AG20443 (cell line): ENCODE measurements around the gene OPHN1.
A peak's percentile ranks its signal among the peaks of the same experiment; 100 is the strongest.
"Not testable (repeated sequence)": the region's sequence is repeated elsewhere in the genome, so short reads cannot be mapped to it uniquely, and the experiment has no call there.

Experiments used
- DNase-seq: peaks from one replicate; pipeline ENCODE4 v3.0.0; 2012; ENCODE audit warnings: low spot score, mixed read lengths

OPHN1 gene

GRCh38 chrX:68355629-68355920 is 77.7 kb downstream of the OPHN1 start:
- DNase-seq = no peak

GRCh38 chrX:68354879-68355628 is 78.2 kb downstream of the OPHN1 start:
- no peak for DNase-seq

DNA sequence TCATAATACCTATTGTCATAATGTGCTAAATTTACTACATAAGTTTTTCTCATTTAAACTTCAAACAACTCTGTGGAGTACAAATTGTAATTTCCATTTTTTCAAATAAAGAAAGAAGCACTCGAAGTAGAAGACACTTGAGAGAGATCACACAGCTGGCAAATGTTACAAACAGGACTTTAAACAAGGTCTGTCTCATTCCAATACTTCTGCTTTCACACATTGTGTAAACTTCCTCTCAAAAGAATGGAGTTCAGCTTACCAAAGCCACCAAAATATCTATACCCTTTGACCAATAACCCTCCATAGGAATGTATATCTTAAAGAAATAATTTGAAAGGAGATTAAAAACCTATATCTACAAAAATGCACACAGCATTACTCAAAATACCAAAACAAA is 88.3 kb downstream of the OPHN1 start:
- no peak for DNase-seq

- DNase-seq = no peak
Measured at GRCh38 chrX:68343551-68343950, 89.7 kb downstream of the OPHN1 start.

DNA sequence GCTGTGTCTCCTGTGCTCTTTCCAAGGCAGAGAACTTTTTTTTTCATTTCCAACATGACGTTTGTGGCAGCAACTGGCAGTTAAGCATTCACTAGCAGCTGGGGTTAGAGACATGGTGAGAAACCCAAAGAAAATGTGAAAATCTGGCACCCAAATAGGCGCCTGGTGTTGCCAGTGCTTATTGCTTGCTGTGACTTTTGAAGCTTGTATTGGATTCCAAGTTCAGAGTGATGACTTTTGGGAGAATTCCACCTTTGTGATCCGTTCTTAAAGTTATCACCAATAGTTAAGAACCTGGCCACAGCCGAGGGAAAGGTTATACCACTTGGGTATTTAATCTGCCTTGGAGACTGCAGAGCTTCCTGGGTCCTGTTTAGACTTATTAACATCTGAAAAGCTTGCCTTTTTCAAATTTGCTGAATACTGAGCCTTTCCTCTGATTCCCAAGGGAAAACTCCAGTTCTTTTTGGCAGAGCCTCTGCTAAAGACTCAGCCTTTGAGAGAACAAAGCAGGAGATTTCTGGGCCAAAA is 101.0 kb downstream of the OPHN1 start:
- peak; percentile 12 for DNase-seq

GRCh38 chrX:68326841-68327240 is 106.5 kb downstream of the OPHN1 start:
- not testable (repeated sequence) for DNase-seq

- DNase-seq = peak; percentile 17
Measured at GRCh38 chrX:68307769-68308168, 125.5 kb downstream of the OPHN1 start.

GRCh38 chrX:68304602-68305001 is 128.7 kb downstream of the OPHN1 start:
- DNase-seq = no peak

DNA sequence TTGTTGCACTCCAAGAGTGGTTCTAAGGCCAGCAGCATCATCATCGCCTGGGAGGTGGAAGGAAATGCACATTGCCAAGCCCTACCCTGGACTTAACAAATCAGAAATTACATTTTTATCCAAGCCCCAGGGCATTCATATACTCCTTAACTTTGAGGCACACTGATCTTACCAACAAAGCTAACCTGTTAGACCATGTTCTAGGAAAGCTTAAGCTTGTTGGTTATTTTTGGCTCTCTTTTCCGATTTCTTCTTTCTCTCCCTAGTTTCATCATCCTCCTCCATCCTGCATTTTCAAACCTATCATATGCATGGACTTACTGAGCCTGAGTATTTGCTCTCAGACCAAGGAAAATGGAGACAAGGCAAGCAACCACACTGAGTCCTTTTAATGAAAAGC is 133.4 kb downstream of the OPHN1 start:
- DNase-seq = no peak

DNA sequence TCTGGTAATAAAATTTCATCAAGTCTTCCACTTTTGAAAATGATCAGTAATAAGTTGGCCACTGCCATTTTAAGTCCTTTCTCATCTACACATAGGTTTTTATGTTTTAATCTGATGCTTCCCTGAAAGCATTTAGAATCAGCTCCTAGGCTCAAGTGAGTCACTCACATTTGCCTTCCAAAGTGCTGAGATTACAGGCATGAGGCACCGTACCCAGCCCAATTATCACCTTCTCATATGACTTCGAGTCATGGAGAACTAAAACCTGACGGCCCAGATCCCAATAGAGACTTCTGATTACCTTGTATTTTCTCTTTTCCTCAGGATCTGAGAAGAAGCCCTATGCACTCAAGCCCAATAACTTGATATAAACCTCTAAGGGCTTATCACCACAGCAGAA is 140.8 kb downstream of the OPHN1 start:
- DNase-seq = no peak

GRCh38 chrX:68288127-68288526 is 145.2 kb downstream of the OPHN1 start:
- DNase-seq = no peak

DNA sequence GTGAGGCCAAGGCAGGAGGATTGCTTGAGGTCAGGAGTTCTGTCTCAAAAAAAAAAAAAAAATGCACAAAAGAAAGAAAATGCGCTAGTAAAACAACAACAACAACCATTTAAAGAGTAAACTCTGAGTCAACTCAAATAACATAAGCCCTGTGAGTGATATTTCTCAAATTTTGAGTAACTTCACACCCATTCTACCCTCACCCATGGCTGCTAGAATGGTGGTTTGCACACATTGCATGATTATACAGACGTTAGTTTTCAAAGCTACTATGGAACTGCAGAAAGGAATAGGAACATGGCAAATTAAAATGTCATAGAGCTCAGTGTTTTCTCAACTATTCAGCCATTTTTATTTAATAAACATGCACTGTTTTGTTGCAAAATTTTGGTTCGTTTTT is 145.9 kb downstream of the OPHN1 start:
- no peak for DNase-seq

- DNase-seq = no peak
Measured at GRCh38 chrX:68286980-68287379, 146.3 kb downstream of the OPHN1 start.

GRCh38 chrX:68286076-68286475 is 147.2 kb downstream of the OPHN1 start:
- DNase-seq = no peak

- no peak for DNase-seq
Measured at GRCh38 chrX:68284281-68284904, 148.9 kb downstream of the OPHN1 start.

DNA sequence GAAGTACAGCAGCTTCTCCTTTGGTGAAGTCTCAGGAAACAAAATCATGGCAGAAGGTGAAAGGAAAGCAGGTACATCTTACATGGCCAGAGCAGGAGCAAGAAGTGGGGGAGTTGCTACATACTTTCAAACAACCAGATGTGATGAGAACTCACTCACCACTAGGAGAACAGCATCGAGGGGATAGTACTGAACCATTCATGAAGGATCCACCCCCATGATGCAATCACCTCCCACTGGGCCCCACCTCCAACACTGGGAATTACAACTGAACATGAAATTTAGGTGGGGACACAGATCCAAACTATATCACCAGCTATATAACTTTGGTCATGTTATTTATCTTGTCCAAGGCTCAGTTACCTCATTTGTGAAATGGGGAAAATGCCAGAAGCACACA is 159.4 kb downstream of the OPHN1 start:
- DNase-seq = no peak

GRCh38 chrX:68264793-68265192 is 168.5 kb downstream of the OPHN1 start:
- not testable (repeated sequence) for DNase-seq

- DNase-seq = peak; percentile 7
Measured at GRCh38 chrX:68261060-68261672, 172.1 kb downstream of the OPHN1 start.

DNA sequence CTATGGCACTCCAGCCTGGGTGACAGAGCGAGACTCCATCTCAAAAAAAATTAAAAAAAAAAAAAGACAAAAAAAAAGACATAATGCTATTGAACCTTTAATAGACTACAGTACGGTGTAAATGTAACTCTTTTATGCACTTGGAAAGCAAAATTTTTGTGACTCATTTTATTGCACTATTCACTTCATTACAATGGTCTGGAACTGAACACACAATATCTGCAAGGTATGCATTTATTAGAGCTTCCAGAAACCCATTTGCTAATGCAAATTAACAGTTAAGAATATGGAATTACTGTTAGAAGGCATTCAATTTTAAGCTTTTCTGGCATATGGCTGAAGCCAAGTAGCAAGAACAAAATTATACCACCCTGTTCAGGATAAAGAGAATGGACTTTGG is 176.3 kb downstream of the OPHN1 start:
- DNase-seq = no peak

GRCh38 chrX:68254738-68255645 is 178.3 kb downstream of the OPHN1 start:
- no peak for DNase-seq

DNA sequence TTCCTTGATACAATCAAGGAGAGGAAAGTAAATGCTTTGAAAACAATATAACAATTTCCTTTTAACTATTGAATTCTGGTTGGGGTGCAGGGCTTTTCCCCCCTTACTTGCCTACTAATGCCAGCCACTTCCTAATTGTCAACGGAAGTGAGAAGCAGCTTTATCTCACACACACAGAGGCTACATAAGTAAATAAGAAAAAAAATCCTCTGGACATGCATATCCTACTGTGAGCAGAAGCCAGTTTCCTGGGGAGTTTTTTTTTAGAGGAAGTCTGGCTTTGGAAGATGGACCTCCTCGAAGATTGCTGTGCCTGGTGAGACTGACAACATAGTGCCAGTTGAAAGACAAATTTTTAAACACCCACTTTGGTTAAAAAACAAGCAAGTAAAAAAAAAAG is 180.6 kb downstream of the OPHN1 start:
- no peak for DNase-seq

DNA sequence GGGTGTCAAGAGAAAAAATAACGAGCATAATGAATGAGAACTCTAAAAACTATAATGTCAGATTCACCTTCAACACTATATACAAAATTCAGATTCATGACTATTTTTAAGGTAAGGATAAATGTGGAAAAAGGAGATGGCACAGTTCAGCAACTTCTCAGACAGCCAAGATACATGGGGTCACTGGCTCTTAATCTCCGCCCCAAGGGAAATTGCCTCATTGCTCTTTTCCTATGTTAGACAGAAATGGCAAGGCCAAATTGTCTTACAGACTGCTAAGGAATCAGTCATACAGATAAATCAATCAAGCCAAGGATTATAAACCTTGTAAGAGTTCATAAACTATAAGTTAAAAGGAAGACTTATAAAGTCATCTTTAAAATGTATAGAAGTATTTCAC is 183.4 kb downstream of the OPHN1 start:
- DNase-seq = no peak
